Measurements from ENCODE around the gene IP6K1.

The IP6K1 gene

GRCh38 chr3:49723628-49724551 lies 62.5 kb downstream of the IP6K1 start, which contains the start of gene GMPPB:
Gene GMPPB, minus strand, starts transcription at chr3:49723951. Its CDS starts 225 bp downstream, at chr3:49723726.
- no peak for TF ChIP-seq EZH2 (IDR thresholded peaks at IDR 0.05; ENCODE audit: borderline replicate concordance, low read depth, low read length, severe bottlenecking)
- TF ChIP-seq, protein P1, sequence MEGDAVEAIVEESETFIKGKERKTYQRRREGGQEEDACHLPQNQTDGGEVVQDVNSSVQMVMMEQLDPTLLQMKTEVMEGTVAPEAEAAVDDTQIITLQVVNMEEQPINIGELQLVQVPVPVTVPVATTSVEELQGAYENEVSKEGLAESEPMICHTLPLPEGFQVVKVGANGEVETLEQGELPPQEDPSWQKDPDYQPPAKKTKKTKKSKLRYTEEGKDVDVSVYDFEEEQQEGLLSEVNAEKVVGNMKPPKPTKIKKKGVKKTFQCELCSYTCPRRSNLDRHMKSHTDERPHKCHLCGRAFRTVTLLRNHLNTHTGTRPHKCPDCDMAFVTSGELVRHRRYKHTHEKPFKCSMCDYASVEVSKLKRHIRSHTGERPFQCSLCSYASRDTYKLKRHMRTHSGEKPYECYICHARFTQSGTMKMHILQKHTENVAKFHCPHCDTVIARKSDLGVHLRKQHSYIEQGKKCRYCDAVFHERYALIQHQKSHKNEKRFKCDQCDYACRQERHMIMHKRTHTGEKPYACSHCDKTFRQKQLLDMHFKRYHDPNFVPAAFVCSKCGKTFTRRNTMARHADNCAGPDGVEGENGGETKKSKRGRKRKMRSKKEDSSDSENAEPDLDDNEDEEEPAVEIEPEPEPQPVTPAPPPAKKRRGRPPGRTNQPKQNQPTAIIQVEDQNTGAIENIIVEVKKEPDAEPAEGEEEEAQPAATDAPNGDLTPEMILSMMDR (IDR thresholded peaks at IDR 0.05; ENCODE audit: borderline replicate concordance, extremely low read depth, low read length, poor library complexity, severe bottlenecking), result no peak
- Histone ChIP-seq H4K20me1 (ENCODE audit: insufficient read depth, low read length) (peaks cover 33% of the 10 kb centered on the region), H3K36me3 (ENCODE audit: insufficient read depth, low read length) (peaks cover 54% of the 10 kb centered on the region), H3K4me3 (ENCODE audit: low read depth in 1 of 2, low read length in 2 of 2) (peak within 1 kb of the TSS; percentile 91 to 94), H3K4me2 (ENCODE audit: insufficient read depth, low read length) (peak within 1 kb of the TSS; percentile 98), H3K27ac (ENCODE audit: low read length) (peak within 1 kb of the TSS; percentile 88), H3K27me3 (ENCODE audit: insufficient read depth, low read length, poor library complexity) (no peaks in the 10 kb centered on the region), H3K4me1 (ENCODE audit: insufficient read depth, low read length) (peaks cover 52% of the 10 kb centered on the region), H2AFZ (ENCODE audit: low read depth, low read length) (peak within 1 kb of the TSS; percentile 82), H3K79me2 (ENCODE audit: insufficient read depth, low read length) (peaks cover 32% of the 10 kb centered on the region), H3K9me3 (ENCODE audit: insufficient read depth, low read length, severe bottlenecking) (no peaks in the 10 kb centered on the region), H3K9ac (ENCODE audit: low read depth, low read length) (peak within 1 kb of the TSS; percentile 96)
- peak; percentile 83 for ATAC-seq (ENCODE audit: insufficient read depth, low read depth)
- DNase-seq, result peak; percentile 93

DNA sequence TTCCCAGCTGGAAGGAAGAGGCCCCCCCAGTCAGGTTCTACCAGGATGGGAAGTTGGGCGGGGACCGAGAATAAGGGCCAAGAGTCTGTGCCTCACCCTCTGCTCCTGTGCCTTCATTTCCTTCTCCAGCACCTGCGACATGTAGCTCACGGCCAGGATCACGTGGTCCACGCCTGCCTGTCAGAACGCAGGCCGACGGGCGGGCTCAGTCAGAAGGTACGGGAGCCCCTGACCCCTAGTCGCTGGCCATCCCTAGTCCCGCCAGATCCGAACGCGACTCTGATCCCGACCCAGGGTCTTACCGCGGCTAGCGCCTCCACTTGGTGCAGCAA lies 63.1 kb downstream of the IP6K1 start:
- Histone ChIP-seq H2AFZ (ENCODE audit: low read depth, low read length) (peak overlapping the region; percentile 82), H3K27ac (ENCODE audit: low read length) (peak overlapping the region; percentile 88), H3K36me3 (ENCODE audit: insufficient read depth, low read length) (peaks cover 60% of the 10 kb centered on the region), H3K79me2 (ENCODE audit: insufficient read depth, low read length) (peaks cover 32% of the 10 kb centered on the region), H3K9me3 (ENCODE audit: insufficient read depth, low read length, severe bottlenecking) (no peaks in the 10 kb centered on the region), H3K27me3 (ENCODE audit: insufficient read depth, low read length, poor library complexity) (no peaks in the 10 kb centered on the region), H3K4me1 (ENCODE audit: insufficient read depth, low read length) (peaks cover 56% of the 10 kb centered on the region), H3K9ac (ENCODE audit: low read depth, low read length) (peak overlapping the region; percentile 96), H4K20me1 (ENCODE audit: insufficient read depth, low read length) (peaks cover 39% of the 10 kb centered on the region), H3K4me3 (ENCODE audit: low read depth in 1 of 2, low read length in 2 of 2) (peak overlapping the region; percentile 91 to 94), H3K4me2 (ENCODE audit: insufficient read depth, low read length) (peak overlapping the region; percentile 98)
- TF ChIP-seq, protein P1 (IDR thresholded peaks at IDR 0.05; ENCODE audit: borderline replicate concordance, extremely low read depth, low read length, poor library complexity, severe bottlenecking), result no peak
- TF ChIP-seq EZH2 (IDR thresholded peaks at IDR 0.05; ENCODE audit: borderline replicate concordance, low read depth, low read length, severe bottlenecking), result no peak
- ATAC-seq (ENCODE audit: insufficient read depth, low read depth) (peak; percentile 20; the same call in 2 of the 3 replicates), DNase-seq (peak; percentile 66)

DNA sequence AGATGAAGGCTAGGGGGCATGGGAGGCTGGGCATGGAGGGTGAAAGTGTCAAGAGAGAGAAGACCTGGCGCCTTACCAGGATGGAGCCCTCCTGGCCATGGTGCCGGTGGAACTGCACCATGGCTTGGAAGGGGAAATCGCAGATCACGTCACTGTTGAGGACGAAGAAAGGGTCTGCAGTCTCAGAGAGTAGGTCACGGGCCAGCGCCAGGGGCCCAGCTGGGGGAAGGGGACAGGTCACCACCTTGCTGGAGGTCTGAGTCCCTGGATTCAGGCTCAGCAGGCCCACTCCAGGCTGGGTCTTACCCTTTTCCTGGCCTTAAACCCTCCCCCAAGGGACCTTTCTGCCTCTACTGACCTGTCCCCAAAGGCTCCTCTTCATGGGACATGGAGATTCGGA lies 63.4 kb downstream of the IP6K1 start:
- ATAC-seq (ENCODE audit: insufficient read depth, low read depth) (no peak), DNase-seq (no peak)
- Histone ChIP-seq H3K4me3 (ENCODE audit: low read depth in 1 of 2, low read length in 2 of 2) (peak overlapping the region; percentile 91 to 94; a peak in 3 of 4 replicates), H3K9ac (ENCODE audit: low read depth, low read length) (peak overlapping the region; percentile 96), H3K27me3 (ENCODE audit: insufficient read depth, low read length, poor library complexity) (no peaks in the 10 kb centered on the region), H3K4me2 (ENCODE audit: insufficient read depth, low read length) (peak overlapping the region; percentile 98), H4K20me1 (ENCODE audit: insufficient read depth, low read length) (peaks cover 39% of the 10 kb centered on the region), H3K27ac (ENCODE audit: low read length) (peak overlapping the region; percentile 88), H3K36me3 (ENCODE audit: insufficient read depth, low read length) (peaks cover 60% of the 10 kb centered on the region), H3K79me2 (ENCODE audit: insufficient read depth, low read length) (peaks cover 32% of the 10 kb centered on the region), H3K4me1 (ENCODE audit: insufficient read depth, low read length) (peaks cover 56% of the 10 kb centered on the region), H2AFZ (ENCODE audit: low read depth, low read length) (peak overlapping the region; percentile 82), H3K9me3 (ENCODE audit: insufficient read depth, low read length, severe bottlenecking) (no peaks in the 10 kb centered on the region)
- TF ChIP-seq, protein P1 (IDR thresholded peaks at IDR 0.05; ENCODE audit: borderline replicate concordance, extremely low read depth, low read length, poor library complexity, severe bottlenecking), result no peak
- TF ChIP-seq EZH2 (IDR thresholded peaks at IDR 0.05; ENCODE audit: borderline replicate concordance, low read depth, low read length, severe bottlenecking), result no peak
